Bronchial epithelial cell (primary cell): ENCODE data around the gene VSIG10L2. TPM values are rescaled to one million over a fixed set of nuclear protein-coding genes. Genes with fewer than 3 reads are reported as not detected.

Experiments
- DNase-seq: peaks from one replicate; pipeline ENCODE4 v3.0.0-alpha.2; 2010; ENCODE audit warnings: low read depth
- FAIRE-seq: peaks from 2 replicates; lab custom pipeline; 2011; peaks lifted over from hg19 to GRCh38; lab: Jason Lieb, UNC
- H3K27me3 ChIP-seq: 2 replicates; pipeline ENCODE4 v1.5.1; 2011; ENCODE audit warnings: low read length; ENCODE audit not compliant: control insufficient read depth, insufficient read depth
- H3K36me3 ChIP-seq: 2 replicates; pipeline ENCODE4 v1.5.1; 2011; ENCODE audit warnings: low read length; ENCODE audit not compliant: control insufficient read depth, insufficient read depth
- H3K4me3 ChIP-seq: 2 replicates; pipeline ENCODE4 v1.5.1; 2011; ENCODE audit warnings: mild to moderate bottlenecking, low read depth, low read length, control low read depth
- total RNA-seq: library from RNA; depleted of rRNA; stranded (reverse); fragments of >200 nt; gene quantifications from 2 replicates; pipeline ENCODE4 v1.2.1, GENCODE V29; 2014
- TF ChIP-seq, protein P1 (sequence below): IDR thresholded peaks from 2 replicates; pipeline ENCODE4 v1.5.1; 2011; ENCODE audit warnings: mild to moderate bottlenecking, moderate library complexity, low read length, control low read depth, inconsistent platforms; ENCODE audit not compliant: insufficient read depth, severe bottlenecking

The VSIG10L2 gene
- total RNA-seq, 1 donor from 2014 or later, result not detected

DNA sequence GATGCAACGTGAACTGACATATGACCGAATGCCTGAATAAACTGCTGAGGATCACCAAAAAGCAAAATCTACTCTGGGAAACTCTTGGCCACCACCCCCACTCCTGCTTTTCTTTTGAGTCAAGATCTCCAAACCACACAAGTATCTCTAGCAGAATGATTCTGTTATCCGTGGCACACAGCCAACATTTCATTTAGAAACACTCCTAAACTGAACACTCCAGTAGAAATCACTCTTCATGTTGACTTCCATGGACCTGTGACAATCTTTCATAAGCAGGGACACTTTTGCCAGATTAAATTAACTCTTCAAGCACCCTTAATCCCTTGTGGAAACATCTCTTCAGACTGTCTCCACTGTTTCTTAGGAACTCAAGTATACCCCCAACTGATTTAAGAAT, 44.4 kb downstream of the VSIG10L2 start:
- Histone ChIP-seq H3K36me3 (no peaks in the 10 kb centered on the region), H3K27me3 (no peaks in the 10 kb centered on the region), H3K4me3 (no peak overlapping the region)
- TF ChIP-seq, protein P1, sequence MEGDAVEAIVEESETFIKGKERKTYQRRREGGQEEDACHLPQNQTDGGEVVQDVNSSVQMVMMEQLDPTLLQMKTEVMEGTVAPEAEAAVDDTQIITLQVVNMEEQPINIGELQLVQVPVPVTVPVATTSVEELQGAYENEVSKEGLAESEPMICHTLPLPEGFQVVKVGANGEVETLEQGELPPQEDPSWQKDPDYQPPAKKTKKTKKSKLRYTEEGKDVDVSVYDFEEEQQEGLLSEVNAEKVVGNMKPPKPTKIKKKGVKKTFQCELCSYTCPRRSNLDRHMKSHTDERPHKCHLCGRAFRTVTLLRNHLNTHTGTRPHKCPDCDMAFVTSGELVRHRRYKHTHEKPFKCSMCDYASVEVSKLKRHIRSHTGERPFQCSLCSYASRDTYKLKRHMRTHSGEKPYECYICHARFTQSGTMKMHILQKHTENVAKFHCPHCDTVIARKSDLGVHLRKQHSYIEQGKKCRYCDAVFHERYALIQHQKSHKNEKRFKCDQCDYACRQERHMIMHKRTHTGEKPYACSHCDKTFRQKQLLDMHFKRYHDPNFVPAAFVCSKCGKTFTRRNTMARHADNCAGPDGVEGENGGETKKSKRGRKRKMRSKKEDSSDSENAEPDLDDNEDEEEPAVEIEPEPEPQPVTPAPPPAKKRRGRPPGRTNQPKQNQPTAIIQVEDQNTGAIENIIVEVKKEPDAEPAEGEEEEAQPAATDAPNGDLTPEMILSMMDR, result no peak
- no peak for FAIRE-seq
- peak; percentile 13 for DNase-seq

DNA sequence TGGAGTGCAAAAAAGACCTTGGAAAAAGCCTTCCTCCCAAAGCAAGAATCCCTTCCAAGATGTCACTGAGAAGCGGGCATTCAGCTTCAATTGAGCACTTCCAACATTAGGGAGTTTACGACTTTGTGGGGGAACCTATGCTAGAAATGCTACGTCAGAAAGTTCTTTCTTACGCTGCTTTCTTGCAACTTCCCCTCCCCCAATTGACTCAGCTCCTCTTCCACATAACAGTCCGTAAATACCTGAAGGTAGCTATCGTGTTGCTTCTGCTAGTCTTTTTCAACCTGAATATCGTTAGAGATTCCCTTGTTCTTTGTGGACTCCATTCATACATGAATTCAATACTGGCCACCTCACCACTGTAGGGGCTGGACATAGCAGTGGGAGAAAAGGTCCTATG, 47.0 kb downstream of the VSIG10L2 start:
- DNase-seq, result no peak
- TF ChIP-seq, protein P1, result no peak
- no peak for FAIRE-seq
- H3K27me3 ChIP-seq, result no peaks in the 10 kb centered on the region
- no peak overlapping the region for H3K4me3 ChIP-seq
- H3K36me3 ChIP-seq, result no peaks in the 10 kb centered on the region

DNA sequence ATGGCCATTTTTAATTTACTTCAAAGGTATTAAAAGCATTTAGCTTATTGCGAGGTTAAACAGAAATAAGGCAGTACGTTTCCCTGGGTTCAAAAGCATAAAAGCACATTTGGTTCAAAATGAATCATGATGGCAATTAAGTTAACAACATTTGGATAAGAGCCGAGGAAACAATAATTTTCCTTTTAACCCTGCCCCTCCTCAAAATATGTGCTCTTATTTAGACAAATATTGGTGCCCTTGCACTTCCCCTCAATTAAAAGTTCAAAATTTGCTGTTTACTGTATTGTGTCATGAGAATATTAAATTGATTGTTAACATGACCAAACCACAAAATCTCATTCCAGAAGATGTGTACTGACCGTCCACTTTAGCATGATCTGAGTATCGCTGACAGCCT, 48.7 kb downstream of the VSIG10L2 start:
- TF ChIP-seq, protein P1, result no peak
- no peak for DNase-seq
- no peaks in the 10 kb centered on the region for H3K27me3 ChIP-seq
- no peak overlapping the region for H3K4me3 ChIP-seq
- FAIRE-seq, result no peak
- no peaks in the 10 kb centered on the region for H3K36me3 ChIP-seq

DNA sequence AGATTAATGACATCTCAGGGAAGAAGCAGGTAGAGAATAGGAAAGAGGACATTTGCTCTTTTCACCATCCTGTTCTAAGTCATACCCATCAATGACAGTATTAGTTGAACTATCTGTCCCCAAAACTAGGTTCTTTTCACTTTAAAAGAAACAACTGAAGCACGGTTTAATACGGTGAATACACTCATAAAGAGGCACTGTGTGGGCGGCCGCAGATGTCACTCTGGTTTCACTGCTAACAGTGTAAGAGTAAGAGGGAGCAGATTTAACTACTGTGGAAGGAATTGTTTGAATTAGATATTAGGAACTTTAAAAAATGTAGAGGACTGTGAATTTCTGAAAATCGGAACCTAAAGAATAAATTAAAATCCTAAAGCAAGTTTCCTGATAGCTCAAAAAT, 49.5 kb downstream of the VSIG10L2 start:
- no peak for FAIRE-seq
- no peaks in the 10 kb centered on the region for H3K36me3 ChIP-seq
- no peak overlapping the region for H3K4me3 ChIP-seq

DNA sequence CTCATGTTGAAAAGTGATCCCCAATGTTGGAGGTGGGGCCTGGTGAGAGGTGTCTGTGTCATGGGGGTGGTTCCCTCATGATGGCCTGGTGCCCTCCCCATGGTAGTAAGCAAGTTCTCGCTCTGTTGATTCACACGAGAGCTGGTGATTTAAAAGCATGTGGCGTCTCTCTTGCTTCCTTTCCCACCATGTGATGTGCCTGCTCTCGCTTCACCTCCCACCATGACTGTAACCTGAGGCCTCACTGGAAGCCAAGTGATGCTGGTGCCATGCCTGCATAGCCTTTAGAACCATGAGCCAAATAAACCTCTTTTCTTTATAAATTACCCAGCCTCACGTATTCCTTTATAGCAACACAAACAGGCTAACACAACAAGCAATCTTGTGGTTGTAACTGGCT, 52.4 kb downstream of the VSIG10L2 start:
- DNase-seq, result no peak
- no peaks in the 10 kb centered on the region for H3K27me3 ChIP-seq
- FAIRE-seq, result no peak

More for the DNA sequence above, 49.5 kb downstream of the VSIG10L2 start:
- no peak for DNase-seq
- TF ChIP-seq, protein P1, result no peak
- no peaks in the 10 kb centered on the region for H3K27me3 ChIP-seq

More for the DNA sequence above, 52.4 kb downstream of the VSIG10L2 start:
- Histone ChIP-seq H3K4me3 (no peak overlapping the region), H3K36me3 (no peaks in the 10 kb centered on the region)
- TF ChIP-seq, protein P1, result no peak
